Measurements from ENCODE around the gene SH3RF1. TPM values are rescaled to one million over a fixed set of nuclear protein-coding genes. Genes with fewer than 3 reads are reported as not detected.

SH3RF1 gene
- total and polyA plus RNA-seq, 10 of the 15 experiments (the other 5 are each of a cell fraction or from before 2014, with no cell fraction given): 4.5 to 22.5 (median 10.4) TPM

DNA sequence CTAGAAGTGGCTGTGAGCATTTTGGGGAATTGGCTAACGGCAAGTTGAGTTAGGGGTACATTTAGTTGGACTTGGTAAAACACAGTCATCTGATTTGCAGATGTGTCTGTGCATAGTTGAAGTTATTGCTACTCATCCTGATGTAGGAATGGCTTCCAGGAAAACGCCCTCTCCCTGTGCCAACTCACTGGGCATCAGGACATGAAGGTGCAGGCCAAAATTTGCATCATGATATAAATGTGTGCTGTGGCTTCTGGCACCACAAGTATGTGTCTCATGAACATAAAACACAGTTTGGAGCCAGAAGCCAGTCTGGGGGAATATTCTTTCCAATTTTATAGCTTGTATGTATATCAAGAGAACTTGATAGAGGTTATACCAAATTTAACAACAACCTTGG is 206.5 kb downstream of the SH3RF1 start (continued):
- TF ChIP-seq, protein P1, sequence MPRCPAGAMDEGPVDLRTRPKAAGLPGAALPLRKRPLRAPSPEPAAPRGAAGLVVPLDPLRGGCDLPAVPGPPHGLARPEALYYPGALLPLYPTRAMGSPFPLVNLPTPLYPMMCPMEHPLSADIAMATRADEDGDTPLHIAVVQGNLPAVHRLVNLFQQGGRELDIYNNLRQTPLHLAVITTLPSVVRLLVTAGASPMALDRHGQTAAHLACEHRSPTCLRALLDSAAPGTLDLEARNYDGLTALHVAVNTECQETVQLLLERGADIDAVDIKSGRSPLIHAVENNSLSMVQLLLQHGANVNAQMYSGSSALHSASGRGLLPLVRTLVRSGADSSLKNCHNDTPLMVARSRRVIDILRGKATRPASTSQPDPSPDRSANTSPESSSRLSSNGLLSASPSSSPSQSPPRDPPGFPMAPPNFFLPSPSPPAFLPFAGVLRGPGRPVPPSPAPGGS (IDR thresholded peaks at IDR 0.05; ENCODE audit: borderline replicate concordance, insufficient read depth, low read depth, low read length, poor library complexity, severe bottlenecking): no peak
- TF ChIP-seq HDAC2 (IDR thresholded peaks at IDR 0.05) (no peak), CREB1 (IDR thresholded peaks at IDR 0.05; ENCODE audit: low read depth) (no peak), REST (IDR thresholded peaks at IDR 0.05; ENCODE audit: low read depth, low read length) (no peak)
- TF ChIP-seq, protein P2, sequence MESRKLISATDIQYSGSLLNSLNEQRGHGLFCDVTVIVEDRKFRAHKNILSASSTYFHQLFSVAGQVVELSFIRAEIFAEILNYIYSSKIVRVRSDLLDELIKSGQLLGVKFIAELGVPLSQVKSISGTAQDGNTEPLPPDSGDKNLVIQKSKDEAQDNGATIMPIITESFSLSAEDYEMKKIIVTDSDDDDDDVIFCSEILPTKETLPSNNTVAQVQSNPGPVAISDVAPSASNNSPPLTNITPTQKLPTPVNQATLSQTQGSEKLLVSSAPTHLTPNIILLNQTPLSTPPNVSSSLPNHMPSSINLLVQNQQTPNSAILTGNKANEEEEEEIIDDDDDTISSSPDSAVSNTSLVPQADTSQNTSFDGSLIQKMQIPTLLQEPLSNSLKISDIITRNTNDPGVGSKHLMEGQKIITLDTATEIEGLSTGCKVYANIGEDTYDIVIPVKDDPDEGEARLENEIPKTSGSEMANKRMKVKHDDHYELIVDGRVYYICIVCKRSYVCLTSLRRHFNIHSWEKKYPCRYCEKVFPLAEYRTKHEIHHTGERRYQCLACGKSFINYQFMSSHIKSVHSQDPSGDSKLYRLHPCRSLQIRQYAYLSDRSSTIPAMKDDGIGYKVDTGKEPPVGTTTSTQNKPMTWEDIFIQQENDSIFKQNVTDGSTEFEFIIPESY (IDR thresholded peaks at IDR 0.05): no peak

DNA sequence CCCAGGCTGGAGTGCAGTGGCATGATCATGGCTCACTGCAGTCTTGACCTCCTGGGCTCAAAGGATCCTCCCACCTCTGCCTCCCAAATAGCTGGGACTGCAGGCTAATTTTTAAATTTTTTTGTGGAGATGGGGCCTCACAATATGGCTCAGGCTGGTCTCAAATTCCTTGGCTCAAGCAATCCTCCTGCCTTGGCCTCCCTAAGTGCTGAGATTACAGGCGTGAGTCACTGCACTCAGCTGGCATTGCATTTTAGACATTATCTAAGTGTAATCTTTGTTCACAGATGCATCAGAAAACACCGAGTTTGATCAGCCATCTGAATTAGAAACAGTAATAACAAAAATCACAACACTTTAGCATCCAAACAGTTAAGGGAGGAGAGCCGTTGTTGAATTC is 207.3 kb downstream of the SH3RF1 start:
- Histone ChIP-seq H3K9me3 (replicated peaks; ENCODE audit: control insufficient read depth, insufficient read depth, low read length) (no peaks in the 10 kb centered on the region), H3K36me3 (ENCODE audit: control insufficient read depth in 2 of 2, insufficient read depth in 2 of 2, low read length in 1 of 2) (no peaks in the 10 kb centered on the region), H3K4me2 (ENCODE audit: control insufficient read depth, insufficient read depth) (no peak overlapping the region), H4K20me1 (ENCODE audit: control insufficient read depth, insufficient read depth) (no peaks in the 10 kb centered on the region), H3K27ac (ENCODE audit: control insufficient read depth, insufficient read depth) (no peak overlapping the region), H3K9ac (ENCODE audit: control insufficient read depth, insufficient read depth, low read length) (no peak overlapping the region), H2AFZ (ENCODE audit: control insufficient read depth, low read depth, low read length) (no peak overlapping the region), H3K4me3 (no peak overlapping the region), H3K4me1 (ENCODE audit: control insufficient read depth, insufficient read depth, low read length) (no peaks in the 10 kb centered on the region), H3K79me2 (ENCODE audit: control insufficient read depth, insufficient read depth, low read length) (no peaks in the 10 kb centered on the region), H3K27me3 (replicated peaks in 1 of 2; ENCODE audit: control insufficient read depth in 2 of 2, insufficient read depth in 2 of 2, low read length in 1 of 2) (no peaks in the 10 kb centered on the region)
- SMC1A ChIA-PET (ENCODE audit: uncharacterized antibody, unreplicated experiment): no interaction called here
- FAIRE-seq (no peak), ATAC-seq (no peak), DNase-seq (ENCODE audit: low read depth, low spot score) (no peak)
- in situ Hi-C loops (cut with MboI): no loop called here
- 41% methylated on average over 3 of the region's 3 CpGs for WGBS (ENCODE audit: insufficient coverage, insufficient replicate concordance, low lambda C conversion rate, missing lambda C conversion rate)
- POLR2A ChIA-PET: no interaction called here
- BruUV-seq (replicated peaks): no TSS peak
- intact Hi-C loops (cut with micrococcal nuclease; ENCODE audit: unreplicated experiment): no loop called here
- CTCF ChIA-PET: no interaction called here
- RAD21 ChIA-PET (ENCODE audit: unreplicated experiment): no interaction called here
- TF ChIP-seq FOS (IDR thresholded peaks at IDR 0.05; ENCODE audit: borderline replicate concordance, extremely low read depth, insufficient read length) (no peak), RELB (IDR thresholded peaks at IDR 0.05; ENCODE audit: low read depth) (no peak), HDGF (IDR thresholded peaks at IDR 0.05) (no peak), RCOR1 (conservative IDR thresholded peaks at IDR 0.05; ENCODE audit: low read depth, low read length) (no peak), GATAD2B (conservative IDR thresholded peaks at IDR 0.05; ENCODE audit: low read depth) (no peak), ASH2L (IDR thresholded peaks at IDR 0.05; ENCODE audit: borderline replicate concordance, low read depth) (no peak), SP1 (IDR thresholded peaks at IDR 0.05; ENCODE audit: low read depth, low read length) (no peak), SPI1 (IDR thresholded peaks at IDR 0.05; ENCODE audit: borderline replicate concordance, insufficient read depth, low read depth, low read length) (no peak), CREB1 (IDR thresholded peaks at IDR 0.05; ENCODE audit: low read depth) (no peak), ZNF622 (IDR thresholded peaks at IDR 0.05) (no peak), NFIC (IDR thresholded peaks at IDR 0.05; ENCODE audit: low read depth, low read length) (no peak)

All from GM12878 (cell line).